ENCODE data around the gene OR9G4. TPM values are rescaled to one million over a fixed set of nuclear protein-coding genes. Genes with fewer than 3 reads are reported as not detected.

Gene OR9G4
- total and polyA plus RNA-seq, 2 donors from 2014 or later, result not detected

GRCh38 chr11:56698795-56699194 lies 49.7 kb downstream of the OR9G4 start, which contains the start of gene OR9G1:
OR9G1 (plus strand) TSS chr11:56699095; CDS start chr11:56700388, 1,293 bp downstream.
- no peak for DNase-seq
- Histone ChIP-seq H3K36me3 (ENCODE audit: control insufficient read depth in 2 of 3, insufficient read depth in 3 of 3, low read length in 3 of 3) (no peaks in the 10 kb centered on the region), H3K27ac (ENCODE audit: low read depth in 2 of 2, low read length in 2 of 2) (no peak within 1 kb of the TSS), H3K4me1 (ENCODE audit: control insufficient read depth in 2 of 3, insufficient read depth in 2 of 3, low read depth in 1 of 3, low read length in 3 of 3) (no peaks in the 10 kb centered on the region), H3K9ac (ENCODE audit: low read length in 3 of 3) (no peak within 1 kb of the TSS), H3K9me3 (ENCODE audit: control insufficient read depth in 2 of 3, insufficient read depth in 1 of 3, low read length in 3 of 3) (no peaks in the 10 kb centered on the region), H3K27me3 (ENCODE audit: control insufficient read depth, insufficient read depth, low read length) (no peaks in the 10 kb centered on the region), H3K4me3 (ENCODE audit: low read length in 3 of 3) (no peak within 1 kb of the TSS)
- intact Hi-C loops (cut with DNase I), result no loop called here
- no peak for TF ChIP-seq CTCF (IDR thresholded peaks at IDR 0.05; ENCODE audit: borderline replicate concordance, extremely low read depth, insufficient read depth)
- no peak for FAIRE-seq

- Histone ChIP-seq H3K4me3 (ENCODE audit: low read length in 3 of 3) (no peak overlapping the region), H3K27me3 (ENCODE audit: control insufficient read depth, insufficient read depth, low read length) (no peaks in the 10 kb centered on the region), H3K9me3 (ENCODE audit: control insufficient read depth in 2 of 3, insufficient read depth in 1 of 3, low read length in 3 of 3) (no peaks in the 10 kb centered on the region), H3K36me3 (ENCODE audit: control insufficient read depth in 2 of 3, insufficient read depth in 3 of 3, low read length in 3 of 3) (no peaks in the 10 kb centered on the region), H3K27ac (ENCODE audit: low read depth in 2 of 2, low read length in 2 of 2) (no peak overlapping the region), H3K9ac (ENCODE audit: low read length in 3 of 3) (no peak overlapping the region), H3K4me1 (ENCODE audit: control insufficient read depth in 2 of 3, insufficient read depth in 2 of 3, low read depth in 1 of 3, low read length in 3 of 3) (no peaks in the 10 kb centered on the region)
- FAIRE-seq (no peak), DNase-seq (no peak)
- TF ChIP-seq CTCF (IDR thresholded peaks at IDR 0.05; ENCODE audit: borderline replicate concordance, extremely low read depth, insufficient read depth), result no peak
- intact Hi-C loops (cut with DNase I), result no loop called here
These were observed 55.1 kb downstream of the OR9G4 start for GRCh38 chr11:56693428-56693827.

Small RNAs within 50 kb of the gene (microRNA-seq; reads per million reads assigned to microRNA genes)
- gene MIR6128, result not detected

Other genes starting within 250 kb of the OR9G4 start
- gene OR5M11, start 205.4 kb downstream of the OR9G4 start, total RNA-seq, result not detected
- gene OR5M11, start 205.4 kb downstream of the OR9G4 start, polyA plus RNA-seq (ENCODE audit: insufficient read depth, low read depth, low replicate concordance), result not detected
- gene OR5M10, start 171.0 kb downstream of the OR9G4 start, total RNA-seq, result not detected
- not detected for gene OR5M10, start 171.0 kb downstream of the OR9G4 start, polyA plus RNA-seq (ENCODE audit: insufficient read depth, low read depth, low replicate concordance)
- gene OR5M1, start 133.8 kb downstream of the OR9G4 start, total RNA-seq, result not detected
- not detected for gene OR5M1, start 133.8 kb downstream of the OR9G4 start, polyA plus RNA-seq (ENCODE audit: insufficient read depth, low read depth, low replicate concordance)
- not detected for gene OR5AP2, start 106.3 kb downstream of the OR9G4 start, total RNA-seq
- not detected for gene OR5AP2, start 106.3 kb downstream of the OR9G4 start, polyA plus RNA-seq (ENCODE audit: insufficient read depth, low read depth, low replicate concordance)
- not detected for gene OR5AR1, start 85.0 kb downstream of the OR9G4 start, total RNA-seq
- not detected for gene OR5AR1, start 85.0 kb downstream of the OR9G4 start, polyA plus RNA-seq (ENCODE audit: insufficient read depth, low read depth, low replicate concordance)
- not detected for gene OR9G1, start 49.6 kb downstream of the OR9G4 start, total RNA-seq
- not detected for gene OR9G1, start 49.6 kb downstream of the OR9G4 start, polyA plus RNA-seq (ENCODE audit: insufficient read depth, low read depth, low replicate concordance)
- gene OR5AK2, start 240.2 kb upstream of the OR9G4 start, total RNA-seq, result not detected
- not detected for gene OR5AK2, start 240.2 kb upstream of the OR9G4 start, polyA plus RNA-seq (ENCODE audit: insufficient read depth, low read depth, low replicate concordance)

Data from kidney (tissue), 14 donors.